Limb (tissue), 2 donors: ENCODE measurements around the gene CFAP20.

Experiments
- DNase-seq, 2 donors: peaks; one replicate each; pipeline ENCODE4 v3.0.0-alpha.2; 2016; ENCODE audit errors: extremely low spot score in 2 of 2

Gene CFAP20

GRCh38 chr16:58125041-58125440 lies 4.1 kb downstream of the CFAP20 start:
- DNase-seq = no peak

- DNase-seq = no peak
Measured at GRCh38 chr16:58124601-58124915, 4.6 kb downstream of the CFAP20 start.

GRCh38 chr16:58123896-58124600 lies 5.1 kb downstream of the CFAP20 start:
- no peak for DNase-seq

DNA sequence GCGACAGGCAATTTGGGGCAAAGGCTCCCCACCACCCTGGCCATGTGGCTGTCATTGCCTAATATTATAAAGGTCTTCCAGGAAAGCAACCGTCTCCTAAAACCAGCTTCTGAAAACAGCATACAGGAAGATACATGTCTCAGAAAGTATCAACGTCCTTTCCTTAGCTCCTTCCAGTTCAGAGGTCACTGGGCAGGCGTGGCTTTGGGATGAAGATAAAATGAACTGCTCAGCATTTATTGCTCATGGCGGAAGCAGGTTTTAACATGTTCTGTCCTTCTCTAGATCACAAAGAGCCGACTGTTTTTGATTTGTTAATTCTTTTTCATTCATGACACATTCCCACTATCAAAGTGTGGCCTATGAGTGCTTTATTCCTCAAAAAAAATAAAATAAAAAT lies 8.0 kb downstream of the CFAP20 start:
- no peak for DNase-seq

DNA sequence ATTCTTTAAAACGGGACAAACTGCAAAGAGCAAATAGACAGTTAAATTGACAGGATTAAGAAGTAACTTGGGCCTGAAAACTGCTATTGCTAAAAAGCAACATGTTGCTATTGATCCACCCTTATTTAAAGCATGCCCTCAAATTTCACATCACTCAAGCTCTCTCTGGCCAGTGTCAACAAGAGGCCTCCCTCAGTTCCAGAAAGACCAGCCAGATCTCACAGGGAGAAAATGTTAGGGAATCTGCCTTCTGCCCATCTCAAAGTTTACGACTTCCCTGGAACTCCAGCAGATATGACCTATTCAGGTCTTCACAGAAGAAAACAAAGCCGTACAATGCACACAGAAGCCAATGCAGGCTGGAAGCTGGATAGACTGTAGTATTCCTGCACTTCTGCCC lies 8.9 kb downstream of the CFAP20 start:
- DNase-seq = no peak

- no peak for DNase-seq
Measured at GRCh38 chr16:58119509-58119845, 9.7 kb downstream of the CFAP20 start.

GRCh38 chr16:58118801-58119508 lies 10.2 kb downstream of the CFAP20 start:
- no peak for DNase-seq

DNA sequence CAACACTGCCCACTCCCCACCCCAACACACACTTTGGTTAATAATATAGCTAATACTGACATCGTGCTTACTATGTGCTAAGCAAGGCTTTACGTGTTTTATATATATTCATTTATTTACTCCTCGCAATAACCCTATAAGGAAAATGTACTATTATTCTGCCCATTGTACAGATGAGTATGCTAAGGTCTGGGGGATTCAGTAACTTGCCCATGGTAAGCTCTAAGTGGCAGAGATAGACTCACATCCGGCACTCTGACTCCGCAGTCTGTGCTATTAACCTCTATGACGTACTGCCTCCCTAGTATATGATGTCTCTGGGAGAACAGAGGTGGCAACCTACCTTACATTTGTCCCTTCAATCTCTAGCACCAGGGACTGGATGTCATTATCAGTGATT lies 12.7 kb downstream of the CFAP20 start:
- DNase-seq = no peak

DNA sequence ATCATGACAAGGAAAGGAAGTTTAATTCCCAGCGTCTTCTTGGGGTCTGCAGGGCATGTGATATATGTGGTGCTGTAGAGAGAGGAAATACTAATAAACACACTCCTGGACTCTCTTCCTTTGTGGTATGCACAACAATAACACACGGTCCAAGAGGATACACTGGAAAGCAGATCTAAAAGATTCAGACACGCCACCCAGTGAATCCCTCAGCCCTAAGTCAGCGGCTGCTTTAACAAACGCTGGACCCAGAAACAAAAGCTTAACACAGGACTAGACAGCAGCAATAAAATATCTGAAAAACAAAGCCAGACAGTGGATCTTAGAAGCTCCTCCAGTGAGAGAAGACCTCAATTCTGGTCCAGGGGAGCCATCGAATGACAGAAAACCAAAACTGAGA lies 13.1 kb downstream of the CFAP20 start:
- no peak for DNase-seq

GRCh38 chr16:58114827-58115825 lies 14.1 kb downstream of the CFAP20 start:
- no peak for DNase-seq

DNA sequence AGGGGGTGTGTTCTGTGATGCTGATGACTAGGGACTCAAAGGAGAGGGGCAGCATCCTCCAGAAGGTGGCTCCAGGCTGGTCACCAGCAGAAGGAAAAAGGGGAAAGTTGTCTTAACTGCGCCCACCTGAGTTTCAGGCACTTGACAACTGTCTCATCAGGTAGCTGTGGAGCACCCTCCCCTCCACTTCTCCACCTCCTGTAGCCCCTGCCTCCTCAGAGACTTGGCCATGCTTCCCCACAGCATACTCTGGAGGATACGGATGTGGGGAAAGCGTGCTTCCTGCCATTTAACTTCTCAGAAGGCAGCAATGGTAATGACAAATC lies 17.9 kb downstream of the CFAP20 start:
- DNase-seq = no peak

GRCh38 chr16:58110571-58111301 lies 18.4 kb downstream of the CFAP20 start:
- no peak for DNase-seq

GRCh38 chr16:58109881-58110280 lies 19.3 kb downstream of the CFAP20 start:
- DNase-seq = no peak

DNA sequence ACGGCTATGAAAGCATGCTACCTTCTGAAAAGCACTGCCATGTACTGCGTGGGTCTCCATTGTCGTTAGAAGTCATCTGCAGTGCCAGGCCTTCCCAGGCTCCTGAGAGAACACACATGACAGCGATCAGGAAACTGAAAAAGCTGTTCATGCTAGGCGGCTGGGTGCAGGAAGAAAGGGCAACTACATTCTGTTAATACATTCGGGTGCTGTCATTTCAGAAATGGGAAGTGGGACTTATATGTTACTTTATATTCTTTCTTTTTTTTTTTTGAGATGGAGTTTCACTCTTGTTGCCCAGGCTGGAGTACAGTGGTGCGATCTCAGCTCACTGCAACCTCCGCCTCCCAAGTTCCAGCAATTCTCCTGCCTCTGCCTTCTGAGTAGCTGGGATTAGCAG lies 19.9 kb downstream of the CFAP20 start:
- no peak for DNase-seq

DNA sequence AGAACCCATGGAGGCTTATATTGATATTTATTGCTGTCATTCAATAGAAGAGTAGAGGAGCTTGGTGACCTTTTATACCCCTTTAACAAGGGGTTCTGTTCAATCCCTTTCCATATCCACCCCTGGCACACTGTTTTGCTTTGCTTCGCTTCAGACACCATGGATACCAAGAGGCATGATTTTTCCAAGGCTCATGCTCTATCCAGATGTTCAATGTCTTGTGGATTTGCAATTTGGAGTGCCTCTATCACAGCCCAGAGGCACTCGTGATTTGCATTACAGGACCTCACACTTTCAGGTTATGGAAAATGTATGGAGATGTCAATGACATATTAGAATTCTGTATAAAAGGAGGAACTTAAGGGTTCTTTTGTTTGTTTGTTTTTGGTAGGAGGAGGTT lies 21.5 kb downstream of the CFAP20 start:
- no peak for DNase-seq

DNA sequence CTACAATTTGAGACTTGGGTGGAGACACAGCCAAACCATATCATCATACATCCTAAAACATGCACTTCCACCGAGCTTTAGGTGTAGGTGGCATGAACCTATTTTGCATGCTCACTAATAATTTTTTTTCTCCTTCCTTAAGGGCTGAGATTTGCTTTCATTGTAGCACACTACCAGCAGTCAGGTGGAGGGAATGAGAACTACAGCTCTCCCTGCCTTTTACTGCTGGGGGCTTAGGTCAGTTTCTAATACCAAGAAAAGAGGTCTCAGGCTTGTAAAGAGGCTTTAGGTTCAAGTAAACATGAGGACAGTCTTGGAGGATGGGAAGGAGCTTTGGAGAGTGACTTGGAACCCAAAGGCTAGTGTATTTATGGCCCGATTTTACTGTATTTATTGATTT lies 22.0 kb downstream of the CFAP20 start:
- DNase-seq = no peak

DNA sequence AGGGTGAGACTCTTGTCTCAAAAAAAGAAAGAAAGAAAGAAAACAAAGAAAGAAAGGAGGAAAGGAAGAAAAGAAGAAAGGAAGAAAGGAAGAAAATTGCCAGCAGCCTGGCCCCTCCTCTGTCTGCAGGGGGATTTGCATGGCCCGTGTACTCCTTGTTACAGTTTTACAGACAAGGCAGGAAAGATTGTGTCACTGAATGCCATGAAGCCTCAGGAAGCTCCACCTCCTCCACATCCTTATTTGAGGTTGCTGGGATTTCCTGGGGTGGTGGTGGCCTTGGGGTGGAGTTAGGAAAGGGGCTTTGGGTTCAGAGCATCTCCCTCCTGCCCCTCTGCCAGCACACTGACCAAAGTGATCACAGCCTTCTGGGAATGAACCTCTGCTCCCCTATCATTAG lies 23.6 kb downstream of the CFAP20 start:
- DNase-seq = no peak

GRCh38 chr16:58102665-58103392 lies 26.4 kb downstream of the CFAP20 start:
- no peak for DNase-seq

DNA sequence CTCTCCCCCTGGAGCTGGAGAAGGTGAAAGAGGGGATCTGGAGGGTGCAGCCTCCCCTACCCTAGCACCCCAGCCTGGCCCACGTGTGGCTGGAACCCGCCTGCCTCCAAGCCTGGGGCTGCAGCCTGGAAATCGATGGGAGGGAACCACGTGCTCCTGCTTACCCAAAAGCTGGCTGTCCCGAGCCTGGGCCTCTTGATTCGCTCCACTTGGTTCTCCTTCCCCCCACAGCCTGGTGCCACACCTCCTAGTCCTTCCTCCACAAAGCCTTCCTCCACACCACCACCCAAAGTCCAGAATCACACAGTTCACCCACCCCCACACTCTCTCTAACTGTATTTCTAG lies 29.3 kb downstream of the CFAP20 start:
- DNase-seq = no peak

GRCh38 chr16:58099097-58099955 lies 29.9 kb downstream of the CFAP20 start:
- DNase-seq = no peak
